HG03457 (cell line): ENCODE results near the gene C4B.
"Not testable (repeated sequence)": the region's sequence is repeated elsewhere in the genome, so short reads cannot be mapped to it uniquely, and the experiment has no call there.

ENCODE experiments used
- ATAC-seq: cut with Tn5 transposase; IDR thresholded peaks from one replicate; pipeline ENCODE4 v1.9.1; 2021; ENCODE audit warnings: moderate number of reproducible peaks; ENCODE audit not compliant: unreplicated experiment

C4B gene

GRCh38 chr6:32049736-32050135 is 35.1 kb downstream of the C4B start:
- not testable (repeated sequence) for ATAC-seq

GRCh38 chr6:32050562-32050961 is 36.0 kb downstream of the C4B start:
- no peak for ATAC-seq

- ATAC-seq = not testable (repeated sequence)
Observed at GRCh38 chr6:32052626-32053025, 38.0 kb downstream of the C4B start.

GRCh38 chr6:32053314-32053713 is 38.7 kb downstream of the C4B start:
- ATAC-seq = not testable (repeated sequence)

- ATAC-seq = not testable (repeated sequence)
Observed at GRCh38 chr6:32055756-32056155, 41.2 kb downstream of the C4B start.

GRCh38 chr6:32056254-32056653 is 41.7 kb downstream of the C4B start:
- no peak for ATAC-seq

- no peak for ATAC-seq
Observed at GRCh38 chr6:32057966-32058365, 43.4 kb downstream of the C4B start.

- ATAC-seq = no peak
Observed at GRCh38 chr6:32058511-32058963, 43.9 kb downstream of the C4B start.

GRCh38 chr6:32060966-32061655 is 46.5 kb downstream of the C4B start:
- ATAC-seq = no peak

GRCh38 chr6:32064706-32065105 is 50.1 kb downstream of the C4B start:
- ATAC-seq = no peak

GRCh38 chr6:32067521-32067920 is 52.9 kb downstream of the C4B start:
- ATAC-seq = not testable (repeated sequence)

GRCh38 chr6:32068315-32068714 is 53.7 kb downstream of the C4B start:
- not testable (repeated sequence) for ATAC-seq

GRCh38 chr6:32068867-32069266 is 54.3 kb downstream of the C4B start:
- no peak for ATAC-seq

GRCh38 chr6:32069460-32069859 is 54.9 kb downstream of the C4B start:
- ATAC-seq = no peak

GRCh38 chr6:32069878-32070515 is 55.4 kb downstream of the C4B start:
- ATAC-seq = no peak

GRCh38 chr6:32070814-32071543 is 56.4 kb downstream of the C4B start:
- no peak for ATAC-seq

- no peak for ATAC-seq
Observed at GRCh38 chr6:32073101-32073500, 58.5 kb downstream of the C4B start.

- no peak for ATAC-seq
Observed at GRCh38 chr6:32073613-32074012, 59.0 kb downstream of the C4B start.

- no peak for ATAC-seq
Observed at GRCh38 chr6:32074996-32075532, 60.5 kb downstream of the C4B start.

GRCh38 chr6:32075781-32076180 is 61.2 kb downstream of the C4B start:
- ATAC-seq = no peak

GRCh38 chr6:32076321-32076809 is 61.8 kb downstream of the C4B start:
- no peak for ATAC-seq
